GM12873 (cell line): Measurements from ENCODE around the gene MB21D2.

ENCODE experiments used
- TF ChIP-seq, protein P1 (sequence below): IDR thresholded peaks from 2 replicates; pipeline ENCODE4 v1.5.1; 2012; ENCODE audit warnings: low read depth, mild to moderate bottlenecking, moderate library complexity, low read length, control low read depth; ENCODE audit not compliant: insufficient read depth; ENCODE audit errors: missing control alignments

The MB21D2 gene

DNA sequence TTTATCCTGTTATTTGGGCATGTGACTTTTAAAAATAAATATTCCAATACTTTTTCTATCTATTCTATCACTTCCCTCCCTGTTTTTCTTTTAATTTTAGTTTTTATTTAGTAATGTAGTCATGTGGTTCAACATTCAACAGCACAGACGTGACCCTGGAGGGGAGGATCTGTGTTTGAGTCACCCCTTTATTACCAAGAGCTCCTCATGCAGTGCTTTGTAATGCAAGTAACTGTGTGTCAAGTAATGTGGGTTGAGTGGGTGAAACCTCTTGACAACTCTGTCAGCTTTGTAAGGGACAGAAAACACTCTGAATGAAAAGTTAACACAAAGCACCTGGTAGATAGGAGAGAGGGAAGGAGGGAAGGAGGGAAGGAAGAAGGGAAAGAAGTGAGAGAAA lies 100.6 kb downstream of the MB21D2 start:
- TF ChIP-seq, protein P1, sequence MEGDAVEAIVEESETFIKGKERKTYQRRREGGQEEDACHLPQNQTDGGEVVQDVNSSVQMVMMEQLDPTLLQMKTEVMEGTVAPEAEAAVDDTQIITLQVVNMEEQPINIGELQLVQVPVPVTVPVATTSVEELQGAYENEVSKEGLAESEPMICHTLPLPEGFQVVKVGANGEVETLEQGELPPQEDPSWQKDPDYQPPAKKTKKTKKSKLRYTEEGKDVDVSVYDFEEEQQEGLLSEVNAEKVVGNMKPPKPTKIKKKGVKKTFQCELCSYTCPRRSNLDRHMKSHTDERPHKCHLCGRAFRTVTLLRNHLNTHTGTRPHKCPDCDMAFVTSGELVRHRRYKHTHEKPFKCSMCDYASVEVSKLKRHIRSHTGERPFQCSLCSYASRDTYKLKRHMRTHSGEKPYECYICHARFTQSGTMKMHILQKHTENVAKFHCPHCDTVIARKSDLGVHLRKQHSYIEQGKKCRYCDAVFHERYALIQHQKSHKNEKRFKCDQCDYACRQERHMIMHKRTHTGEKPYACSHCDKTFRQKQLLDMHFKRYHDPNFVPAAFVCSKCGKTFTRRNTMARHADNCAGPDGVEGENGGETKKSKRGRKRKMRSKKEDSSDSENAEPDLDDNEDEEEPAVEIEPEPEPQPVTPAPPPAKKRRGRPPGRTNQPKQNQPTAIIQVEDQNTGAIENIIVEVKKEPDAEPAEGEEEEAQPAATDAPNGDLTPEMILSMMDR: no peak

DNA sequence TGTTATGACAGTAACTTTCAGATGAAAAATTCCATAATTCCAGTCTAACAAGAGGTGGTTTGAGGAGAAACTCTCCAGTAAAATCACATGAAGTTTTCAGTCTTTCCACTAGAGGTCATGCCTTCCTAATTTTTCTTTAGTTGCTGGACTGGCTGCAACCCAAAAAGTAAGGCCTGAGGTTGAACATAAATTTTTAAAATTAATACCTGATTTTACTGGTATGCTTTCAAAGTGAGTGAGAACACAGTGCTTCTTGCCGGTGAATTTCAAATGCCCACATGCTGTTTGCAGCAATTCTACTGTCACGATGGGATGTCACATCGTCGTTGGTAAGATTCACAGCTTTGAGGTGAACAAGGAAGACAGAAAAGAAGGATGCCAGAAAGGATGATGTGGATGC lies 101.3 kb downstream of the MB21D2 start:
- TF ChIP-seq, protein P1: peak; percentile 64

DNA sequence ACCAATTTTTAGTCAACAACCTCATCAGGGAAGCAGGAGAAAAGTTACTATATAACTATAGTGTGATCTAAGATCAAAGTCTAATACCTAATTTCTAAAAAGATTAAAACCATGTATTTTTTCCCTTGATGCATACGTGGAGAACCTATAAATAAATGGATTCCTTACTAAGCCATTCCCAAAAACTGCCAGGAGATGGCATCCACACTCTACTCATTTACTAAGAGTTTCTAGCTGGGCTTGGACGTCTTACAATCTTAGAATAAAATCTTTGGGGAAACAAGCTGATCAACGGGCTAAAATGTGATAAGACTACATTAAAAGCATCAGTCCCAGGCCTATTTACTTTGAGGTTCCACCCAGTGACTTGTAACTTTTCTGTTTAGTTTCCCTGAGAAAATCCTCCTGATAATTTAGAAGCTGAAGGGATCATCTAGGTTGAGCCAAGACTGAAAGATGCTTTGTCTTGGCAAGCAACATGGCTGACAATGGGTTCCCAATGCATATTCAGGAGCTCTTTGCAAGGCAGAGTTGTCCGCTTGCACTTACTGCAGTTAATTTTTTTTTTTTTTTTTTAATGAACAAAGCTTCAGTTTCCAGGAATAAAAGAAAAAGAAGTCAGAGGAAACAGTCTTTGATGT lies 104.8 kb downstream of the MB21D2 start:
- TF ChIP-seq, protein P1: peak; percentile 43

DNA sequence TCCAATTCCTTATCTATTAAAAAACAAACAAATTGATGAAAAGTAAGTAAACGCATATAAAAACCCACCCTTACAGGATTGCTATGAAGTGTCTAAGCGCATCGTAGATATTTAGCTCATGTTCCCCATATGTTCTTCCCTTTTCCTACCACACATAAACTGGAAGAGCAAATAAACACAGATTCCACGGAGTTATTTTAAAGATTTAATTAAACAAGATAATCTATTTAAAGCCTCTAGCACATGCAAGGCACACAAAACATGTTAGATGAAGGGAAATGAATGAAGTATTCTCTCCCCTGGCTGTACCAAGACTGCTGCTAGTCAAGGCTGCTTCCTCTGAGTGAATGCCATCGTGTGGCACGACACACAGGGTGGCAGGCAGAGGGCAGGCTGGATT lies 111.9 kb downstream of the MB21D2 start:
- TF ChIP-seq, protein P1: no peak

DNA sequence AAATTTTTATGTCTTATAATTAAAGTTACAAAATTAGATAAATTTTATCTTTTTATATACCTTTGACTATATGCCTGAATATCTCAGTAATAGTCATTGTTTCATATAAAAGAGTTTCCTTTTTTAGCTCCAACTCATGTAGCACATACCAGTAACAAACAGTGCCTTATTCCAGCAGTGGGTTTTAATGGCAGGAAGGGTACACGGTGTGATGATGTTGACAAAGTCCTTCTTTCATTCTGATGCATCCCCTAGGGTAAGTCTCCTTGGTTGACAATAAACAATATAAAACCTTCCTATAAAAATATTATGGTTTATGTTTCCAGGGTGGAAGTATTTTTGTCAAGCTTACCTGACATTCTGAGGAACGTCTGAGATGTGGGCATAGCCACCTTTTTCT lies 113.2 kb downstream of the MB21D2 start:
- TF ChIP-seq, protein P1: no peak

DNA sequence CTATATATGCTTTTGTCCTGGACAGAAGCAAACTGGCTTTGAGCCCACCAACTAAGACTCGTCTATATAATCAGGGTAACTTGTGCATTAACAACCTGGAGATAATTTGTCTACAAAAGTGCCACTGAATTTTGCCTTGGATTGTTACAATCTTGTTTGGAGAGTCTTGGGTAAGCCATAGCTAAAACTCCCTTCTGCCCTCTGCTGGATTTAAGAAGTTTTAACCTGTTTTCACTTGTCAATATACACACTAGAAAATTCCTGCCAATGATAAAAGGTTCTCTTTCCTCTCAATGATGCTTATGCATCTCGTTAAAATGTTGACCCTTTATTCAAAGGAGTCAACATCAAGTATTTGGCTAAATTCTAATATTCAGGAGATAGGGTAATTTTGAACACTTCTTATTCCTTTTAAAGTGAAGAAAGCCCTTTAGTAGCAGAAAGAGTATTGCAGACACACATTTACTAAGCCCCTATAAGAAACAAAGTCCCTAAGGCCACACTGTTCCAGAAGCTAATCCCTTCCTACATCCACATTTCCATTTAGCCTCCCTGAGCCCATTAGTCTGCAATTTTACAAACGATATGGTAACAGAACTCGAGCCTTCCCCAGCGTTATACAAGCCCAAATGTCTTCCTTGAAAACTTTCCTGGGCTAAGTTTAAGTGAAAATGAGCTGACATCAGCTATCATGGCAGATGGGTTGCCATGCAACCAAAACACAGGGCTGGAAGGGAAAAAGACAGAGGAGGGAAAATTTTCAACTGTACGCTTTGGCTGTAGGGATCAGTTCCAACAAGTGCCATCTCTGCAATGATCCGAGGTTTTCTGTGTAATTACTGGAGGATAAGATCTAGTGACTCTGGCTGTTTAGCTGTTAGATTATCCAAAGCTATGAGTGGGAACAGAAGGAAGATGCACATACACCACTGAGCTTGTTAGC lies 114.4 kb downstream of the MB21D2 start:
- TF ChIP-seq, protein P1: peak; percentile 60

DNA sequence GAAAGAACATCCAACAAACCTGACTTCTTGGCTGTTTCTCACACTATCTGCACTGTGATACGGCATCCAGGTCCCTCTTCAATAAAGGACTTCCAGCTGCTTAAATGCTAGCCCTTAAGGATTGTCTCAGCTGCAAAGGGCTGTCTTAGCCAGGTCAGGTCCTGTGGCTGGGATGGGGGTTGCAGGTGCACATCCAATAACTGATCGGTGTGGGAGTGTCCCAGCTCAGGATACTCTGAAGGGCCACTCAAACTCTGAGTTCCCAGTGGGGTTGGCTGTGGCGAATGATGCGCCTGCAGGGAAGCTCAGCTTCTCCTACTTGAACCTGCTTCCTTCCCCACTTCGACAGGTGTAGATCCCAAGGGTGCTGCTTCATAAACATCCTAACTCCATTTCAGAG lies 115.7 kb downstream of the MB21D2 start:
- TF ChIP-seq, protein P1: no peak
